ENCODE data around the gene PEX14.
"Not testable (repeated sequence)": the region's sequence is repeated elsewhere in the genome, so short reads cannot be mapped to it uniquely, and the experiment has no call there.

The PEX14 gene

GRCh38 chr1:10495952-10496351 is 21.2 kb downstream of the PEX14 start:
- no peak for DNase-seq

- DNase-seq, result no peak
These were observed 22.4 kb downstream of the PEX14 start for GRCh38 chr1:10497109-10497508.

- no peak for DNase-seq
These were observed 23.5 kb downstream of the PEX14 start for GRCh38 chr1:10498231-10498630.

GRCh38 chr1:10502206-10502605 is 27.5 kb downstream of the PEX14 start:
- no peak for DNase-seq

GRCh38 chr1:10504249-10504648 is 29.5 kb downstream of the PEX14 start:
- no peak for DNase-seq

GRCh38 chr1:10506046-10506676 is 31.4 kb downstream of the PEX14 start:
- DNase-seq, result not testable (repeated sequence)

GRCh38 chr1:10506677-10507047 is 31.9 kb downstream of the PEX14 start:
- DNase-seq, result no peak

- peak; percentile 70 for DNase-seq
These were observed 32.5 kb downstream of the PEX14 start for GRCh38 chr1:10507111-10507879.

- no peak for DNase-seq
These were observed 33.8 kb downstream of the PEX14 start for GRCh38 chr1:10508511-10508951.

- no peak for DNase-seq
These were observed 35.2 kb downstream of the PEX14 start for GRCh38 chr1:10509809-10510509.

GRCh38 chr1:10510520-10511493 is 36.1 kb downstream of the PEX14 start:
- peak; percentile 76 for DNase-seq

GRCh38 chr1:10511494-10511885 is 36.7 kb downstream of the PEX14 start:
- no peak for DNase-seq

- no peak for DNase-seq
These were observed 38.4 kb downstream of the PEX14 start for GRCh38 chr1:10513199-10513598.

- peak; percentile 44 for DNase-seq
These were observed 39.9 kb downstream of the PEX14 start for GRCh38 chr1:10514490-10515235.

GRCh38 chr1:10515301-10515975 is 40.7 kb downstream of the PEX14 start:
- peak; percentile 57 for DNase-seq

GRCh38 chr1:10515976-10516750 is 41.4 kb downstream of the PEX14 start:
- DNase-seq, result no peak

GRCh38 chr1:10516925-10517676 is 42.4 kb downstream of the PEX14 start:
- no peak for DNase-seq

- DNase-seq, result no peak
These were observed 42.9 kb downstream of the PEX14 start for GRCh38 chr1:10517677-10517982.

GRCh38 chr1:10519016-10519417 is 44.3 kb downstream of the PEX14 start:
- DNase-seq, result no peak

- no peak for DNase-seq
These were observed 45.7 kb downstream of the PEX14 start for GRCh38 chr1:10520497-10520896.

Data from GF-D8 (cell line).